Heart right ventricle (tissue), 16 donors: ENCODE measurements around the gene ITGA6. TPM values are rescaled to one million over a fixed set of nuclear protein-coding genes. Genes with fewer than 3 reads are reported as not detected.
A peak's percentile ranks its signal among the peaks of the same experiment; 100 is the strongest.

Experiments
- ATAC-seq, 8 donors: fragments of 200-7000 bp; cut with Tn5 transposase; one replicate each; pipeline ENCODE4 v1.9.1; 2020; ENCODE audit warnings: mild to moderate bottlenecking in 8 of 8, moderate library complexity in 8 of 8, moderate number of reproducible peaks in 1 of 8
- DNase-seq, 2 donors: peaks; one replicate each; pipeline ENCODE4 v3.0.0-alpha.2; 2020
- H3K27ac ChIP-seq, 10 donors: fragments of 200-600 bp; sonication (generic) in 2 of 10; one replicate each; pipeline versions ENCODE4 v1.5.0 to v1.8.0; 2020 to 2022; ENCODE audit warnings: mild to moderate bottlenecking in 3 of 10
- H3K27me3 ChIP-seq, 7 donors: fragments of 200-600 bp; one replicate each; pipeline ENCODE4 v1.8.0; 2021 to 2022; ENCODE audit warnings: mild to moderate bottlenecking in 2 of 7
- H3K36me3 ChIP-seq, 9 donors: fragments of 200-600 bp; sonication (generic) in 1 of 9; one replicate each; pipeline versions ENCODE4 v1.5.0 to v1.8.0; 2020 to 2022; ENCODE audit warnings: mild to moderate bottlenecking in 2 of 9
- H3K4me1 ChIP-seq, 9 donors: fragments of 200-600 bp; sonication (generic) in 1 of 9; one replicate each; pipeline versions ENCODE4 v1.5.0 to v1.8.0; 2020 to 2022; ENCODE audit warnings: mild to moderate bottlenecking in 4 of 9
- H3K4me3 ChIP-seq, 10 donors: fragments of 200-600 bp; sonication (generic) in 2 of 10; one replicate each; pipeline versions ENCODE4 v1.5.0 to v1.8.0; 2020 to 2022; ENCODE audit warnings: mild to moderate bottlenecking in 7 of 10, moderate library complexity in 2 of 10
- H3K9me3 ChIP-seq, 11 donors: fragments of 200-600 bp in 10 of 11; sonication (generic) in 2 of 11; one replicate each; pipeline versions ENCODE4 v1.5.0 to v1.8.0; 2013 to 2022; ENCODE audit warnings: mild to moderate bottlenecking in 2 of 11, control low read depth in 1 of 11, moderate library complexity in 1 of 11
- CTCF ChIP-seq, 9 donors: fragments of 200-600 bp; sonication (generic) in 2 of 9; IDR thresholded peaks; one replicate each; pipeline versions ENCODE4 v1.5.0 to v1.8.0; 2021 to 2022; ENCODE audit warnings: antibody characterized with exemption in 9 of 9, mild to moderate bottlenecking in 5 of 9, moderate library complexity in 1 of 9
- whole genome bisulfite sequencing, 2 donors: extraction: QIAGEN DNeasy Blood & Tissue Kit; methylation state at CpG; one replicate each; pipeline ENCODE4 v1.1.7; 2013; ENCODE audit warnings: inconsistent platforms in 1 of 2; 5-methylcytosine and 5-hydroxymethylcytosine counted together
- intact Hi-C, 10 donors: fragments of 100-400 bp; cut with DNase I; formaldehyde crosslinking; loops; one replicate each; pipeline versions ENCODE4 v1.11.1 to v1.14.2; 2022
- polyA plus RNA-seq, 2 donors: library from polyadenylated mRNA; stranded (reverse); fragments of 200-250 nt; gene quantifications; one replicate each; pipeline ENCODE4 v1.2.3, GENCODE V29; 2013
- total RNA-seq, 10 donors: library from RNA; stranded (reverse); fragmentation: NEBNext Ultra II Directional in 3 of 10; extraction: Animal tissue kit (Norgen Biotek cat#: 25700) in 3 of 10; gene quantifications; one replicate each; pipeline versions ENCODE4 v1.2.1 to v1.2.4, GENCODE V29; 2021 to 2023
- donor health status: Arrhythmogenic right ventricular cardiomyopathy.
- donor health status: ischemic (EF 13 %, LVEDD 7.1; RV severe dilation, severe dysfunction).
- donor health status: healthy with polysubstance abuse.
- donor health status: DM: no; HTN: yes; CAD: no.
- donor health status: DM: no; HTN: no; CAD: no.
- donor health status: ischemic (EF 25% LVEDD 6.9; RV normal size, moderate dysfunction).
- donor health status: ischemic (EF 25% LVEDD 5.7; RV mildly dilated, moderate dysfunction).
- donor health status: healthy.
- donor health status: DM: yes; HTN: yes; CAD: no.
- donor health status: Ischemic cardiomyopathy.
- donor health status: ischemic (EF 35%, LVEDD 5.7; RV mildly dilated, moderate dysfunction).
- donor health status: nonischemic (EF 11% LVEDD 7.7; RV severe dilation, severe dysfunction).
- donor health status: DM: yes; HTN: yes; CAD: no.
- donor health status: PGD.
- donor health status: ischemic (EF 29% LVEDD 5.4; RV normal size, mild dysfunction).
- donor health status: nonischemic (EF 23%, LVEDD 6.1; RV moderate dilation, normal function).

The ITGA6 gene
- total and polyA plus RNA-seq, 12 donors: 22.1 to 68.3 (median 45.1) TPM

GRCh38 chr2:172555272-172555521, 127.8 kb downstream of the ITGA6 start:
- H3K36me3 ChIP-seq: peaks cover 0 to 19% (median 0%) of the 10 kb centered on the region in 9 donors
- ATAC-seq: no peak
- H3K4me3 ChIP-seq: peak overlapping the region; percentile 82 to 92 (median 90)
- no peaks in the 10 kb centered on the region for H3K9me3 ChIP-seq
- H3K4me1 ChIP-seq: peaks cover 0 to 46% (median 22%) of the 10 kb centered on the region in 9 donors
- TF ChIP-seq CTCF (IDR thresholded peaks at IDR 0.05): no peak
- intact Hi-C loops: no loop called here
- H3K27ac ChIP-seq: peak overlapping the region; percentile 46 to 98 (median 94)
- no peaks in the 10 kb centered on the region for H3K27me3 ChIP-seq
- no peak for DNase-seq
- 5 to 6% methylated on average over 8 of the region's 8 CpGs for WGBS, 2 donors

Other genes with a start within 250 kb of the ITGA6 start
- gene PDK1, start 128.5 kb downstream of the ITGA6 start, total RNA-seq: 100 to 1,000 TPM in 1 of 10 donors, 10 to 100 TPM in 9; 34.8 to 106 (median 54.3) TPM
- gene PDK1, start 128.5 kb downstream of the ITGA6 start, polyA plus RNA-seq: 1 to 10 TPM; 4.2 to 9.8 TPM